ENCODE data around the gene NCAN. TPM values are rescaled to one million over a fixed set of nuclear protein-coding genes. Genes with fewer than 3 reads are reported as not detected.

The NCAN gene
- polyA plus RNA-seq, 3 donors: not detected

GRCh38 chr19:19227217-19227616, 15.5 kb downstream of the NCAN start:
- H3K36me3 Mint-ChIP-seq: no peaks in the 10 kb centered on the region
- intact Hi-C loops (cut with micrococcal nuclease): loop anchor here in 1 of 2 donors (5.0 kb wide), 1 partner anchor 80 kb away; no protein-coding TSS in a partner anchor
- peaks cover 0 to 2% (median 0%) of the 10 kb centered on the region in 7 donors for H3K9me3 Mint-ChIP-seq
- Histone ChIP-seq H3K9me3 (replicated peaks in 1 of 2; ENCODE audit: control insufficient read depth in 1 of 2, insufficient read depth in 1 of 2, low read length in 2 of 2) (no peaks in the 10 kb centered on the region), H3K79me2 (ENCODE audit: insufficient read depth, low read length) (no peaks in the 10 kb centered on the region), H3K27me3 (ENCODE audit: control insufficient read depth in 2 of 2, insufficient read depth in 2 of 2, low read length in 2 of 2) (peaks cover 3 to 24% of the 10 kb centered on the region in 2 donors), H3K36me3 (replicated peaks in 1 of 2; ENCODE audit: control insufficient read depth in 1 of 2, insufficient read depth in 2 of 2, low read length in 2 of 2) (no peaks in the 10 kb centered on the region), H3K4me1 (ENCODE audit: control insufficient read depth in 1 of 2, insufficient read depth in 2 of 2, low read length in 2 of 2) (peaks cover 8 to 12% of the 10 kb centered on the region in 2 donors), H3K27ac (ENCODE audit: low read depth in 1 of 2, low read length in 2 of 2) (no peak overlapping the region), H4K20me1 (ENCODE audit: insufficient read depth, low read length) (no peaks in the 10 kb centered on the region), H2AFZ (ENCODE audit: insufficient read depth, low read depth, low read length, poor library complexity, severe bottlenecking) (no peak overlapping the region), H3K4me3 (replicated peaks in 1 of 3; ENCODE audit: low read depth in 2 of 3, low read length in 3 of 3) (no peak overlapping the region), H3K9ac (ENCODE audit: insufficient read depth, low read length, poor library complexity, severe bottlenecking) (no peak overlapping the region), H3K4me2 (replicated peaks; ENCODE audit: extremely low read depth, low read length, poor library complexity, severe bottlenecking) (no peak overlapping the region)
- DNase-seq: no peak
- WGBS (ENCODE audit: insufficient coverage): 81% methylated on average over 3 of the region's 4 CpGs
- TF ChIP-seq CTCF (IDR thresholded peaks at IDR 0.05): no peak
- peaks cover 6% of the 10 kb centered on the region for H3K4me1 Mint-ChIP-seq
- H3K27ac Mint-ChIP-seq: no peak overlapping the region
- H3K27me3 Mint-ChIP-seq (ENCODE audit: low read depth in 3 of 3): peaks cover 32 to 49% (median 32%) of the 10 kb centered on the region in 3 donors
- no peak overlapping the region for H3K4me3 Mint-ChIP-seq

GRCh38 chr19:19229701-19230100, 17.9 kb downstream of the NCAN start:
- peaks cover 0 to 8% of the 10 kb centered on the region in 2 donors for H3K27me3 ChIP-seq (ENCODE audit: control insufficient read depth in 2 of 2, insufficient read depth in 2 of 2, low read length in 2 of 2)
- no CpG with 5 or more reads among the region's 3 CpGs for WGBS (ENCODE audit: insufficient coverage)

More at GRCh38 chr19:19229701-19230100, 17.9 kb downstream of the NCAN start:
- no peaks in the 10 kb centered on the region for H3K79me2 ChIP-seq (ENCODE audit: insufficient read depth, low read length)
- no peaks in the 10 kb centered on the region for H3K36me3 ChIP-seq (replicated peaks in 1 of 2; ENCODE audit: control insufficient read depth in 1 of 2, insufficient read depth in 2 of 2, low read length in 2 of 2)
- H4K20me1 ChIP-seq (ENCODE audit: insufficient read depth, low read length): no peaks in the 10 kb centered on the region
- intact Hi-C loops (cut with micrococcal nuclease): loop anchor here in 1 of 2 donors (5.0 kb wide), 1 partner anchor 82 kb away; no protein-coding TSS in a partner anchor
- no peak overlapping the region for H2AFZ ChIP-seq (ENCODE audit: insufficient read depth, low read depth, low read length, poor library complexity, severe bottlenecking)
- no peak overlapping the region for H3K27ac ChIP-seq (ENCODE audit: low read depth in 1 of 2, low read length in 2 of 2)
- Mint-ChIP-seq H3K4me3 (no peak overlapping the region), H3K4me1 (peaks cover 4% of the 10 kb centered on the region), H3K27me3 (ENCODE audit: low read depth in 3 of 3) (peaks cover 12 to 34% (median 16%) of the 10 kb centered on the region in 3 donors), H3K9me3 (peaks cover 10 to 20% (median 15%) of the 10 kb centered on the region in 7 donors), H3K36me3 (no peaks in the 10 kb centered on the region), H3K27ac (peak overlapping the region in 1 of 7 donors; percentile 7)
- H3K4me1 ChIP-seq (ENCODE audit: control insufficient read depth in 1 of 2, insufficient read depth in 2 of 2, low read length in 2 of 2): peaks cover 6 to 9% of the 10 kb centered on the region in 2 donors
- TF ChIP-seq CTCF (IDR thresholded peaks at IDR 0.05): no peak
- DNase-seq: no peak
- no peak overlapping the region for H3K4me3 ChIP-seq (replicated peaks in 1 of 3; ENCODE audit: low read depth in 2 of 3, low read length in 3 of 3)
- H3K9ac ChIP-seq (ENCODE audit: insufficient read depth, low read length, poor library complexity, severe bottlenecking): no peak overlapping the region
- no peak overlapping the region for H3K4me2 ChIP-seq (replicated peaks; ENCODE audit: extremely low read depth, low read length, poor library complexity, severe bottlenecking)
- H3K9me3 ChIP-seq (replicated peaks in 1 of 2; ENCODE audit: control insufficient read depth in 1 of 2, insufficient read depth in 1 of 2, low read length in 2 of 2): peaks cover 11 to 16% of the 10 kb centered on the region in 2 donors
